Measurements from ENCODE around the gene ENTPD3. TPM values are rescaled to one million over a fixed set of nuclear protein-coding genes. Genes with fewer than 3 reads are reported as not detected.

ENTPD3 gene
- total and polyA plus RNA-seq, 4 donors: 1.5 to 6.1 (median 3.7) TPM

- Histone ChIP-seq H3K36me3 (ENCODE audit: control insufficient read depth in 4 of 4, insufficient read depth in 4 of 4, low read length in 4 of 4) (no peaks in the 10 kb centered on the region), H3K27me3 (ENCODE audit: control insufficient read depth in 3 of 3, insufficient read depth in 3 of 3, low read length in 2 of 3) (no peaks in the 10 kb centered on the region), H3K27ac (ENCODE audit: low read depth in 1 of 2, low read length in 1 of 2) (no peak overlapping the region), H3K9ac (ENCODE audit: insufficient read depth in 1 of 2, low read length in 2 of 2) (no peak overlapping the region), H3K4me1 (ENCODE audit: control insufficient read depth in 5 of 5, insufficient read depth in 5 of 5, low read length in 5 of 5) (no peaks in the 10 kb centered on the region), H3K4me3 (no peak overlapping the region), H3K9me3 (ENCODE audit: control insufficient read depth in 4 of 4, insufficient read depth in 3 of 4, low read length in 3 of 4) (peaks cover 0 to 7% (median 0%) of the 10 kb centered on the region in 4 donors)
- TF ChIP-seq, protein P1, sequence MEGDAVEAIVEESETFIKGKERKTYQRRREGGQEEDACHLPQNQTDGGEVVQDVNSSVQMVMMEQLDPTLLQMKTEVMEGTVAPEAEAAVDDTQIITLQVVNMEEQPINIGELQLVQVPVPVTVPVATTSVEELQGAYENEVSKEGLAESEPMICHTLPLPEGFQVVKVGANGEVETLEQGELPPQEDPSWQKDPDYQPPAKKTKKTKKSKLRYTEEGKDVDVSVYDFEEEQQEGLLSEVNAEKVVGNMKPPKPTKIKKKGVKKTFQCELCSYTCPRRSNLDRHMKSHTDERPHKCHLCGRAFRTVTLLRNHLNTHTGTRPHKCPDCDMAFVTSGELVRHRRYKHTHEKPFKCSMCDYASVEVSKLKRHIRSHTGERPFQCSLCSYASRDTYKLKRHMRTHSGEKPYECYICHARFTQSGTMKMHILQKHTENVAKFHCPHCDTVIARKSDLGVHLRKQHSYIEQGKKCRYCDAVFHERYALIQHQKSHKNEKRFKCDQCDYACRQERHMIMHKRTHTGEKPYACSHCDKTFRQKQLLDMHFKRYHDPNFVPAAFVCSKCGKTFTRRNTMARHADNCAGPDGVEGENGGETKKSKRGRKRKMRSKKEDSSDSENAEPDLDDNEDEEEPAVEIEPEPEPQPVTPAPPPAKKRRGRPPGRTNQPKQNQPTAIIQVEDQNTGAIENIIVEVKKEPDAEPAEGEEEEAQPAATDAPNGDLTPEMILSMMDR (IDR thresholded peaks at IDR 0.05; ENCODE audit: control extremely low read depth, extremely low read depth): no peak
- ATAC-seq (ENCODE audit: insufficient read depth, low FRiP score): no peak
- 87 to 91% methylated on average over 1 of the region's 1 CpG for WGBS, 2 donors
- no peak for DNase-seq
Measured at GRCh38 chr3:40377822-40378221, 9.2 kb upstream of the ENTPD3 start.

DNA sequence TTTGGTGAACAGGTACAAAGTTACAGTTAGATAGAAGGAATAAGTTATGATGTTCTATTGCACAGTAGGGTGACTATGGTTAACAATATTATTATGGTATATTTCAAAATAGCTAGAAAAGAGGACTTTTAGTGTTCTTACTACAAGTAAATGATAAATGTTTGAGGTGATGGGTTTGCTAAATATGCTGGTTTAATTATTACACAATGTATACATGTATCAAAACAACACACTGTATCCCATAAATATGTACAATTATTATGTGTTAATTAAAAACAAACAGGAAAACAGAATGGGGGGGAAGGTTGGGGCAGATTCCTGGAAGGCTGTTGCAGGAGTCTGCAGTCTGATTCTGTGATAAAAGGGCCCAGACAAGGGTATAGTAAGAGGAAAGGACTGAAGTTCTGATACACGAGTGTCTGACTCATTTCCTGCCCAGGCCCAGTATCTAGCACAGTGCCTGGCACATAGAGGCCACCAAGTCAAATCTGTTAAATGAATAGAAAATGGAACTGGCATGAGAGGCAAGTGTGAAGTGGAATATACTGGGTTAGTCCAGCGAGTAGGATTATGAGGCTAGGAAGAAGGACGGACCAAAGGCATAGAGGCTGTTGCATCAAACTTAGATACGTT, 7.2 kb upstream of the ENTPD3 start:
- H3K36me3 ChIP-seq (ENCODE audit: control insufficient read depth in 4 of 4, insufficient read depth in 4 of 4, low read length in 4 of 4): no peaks in the 10 kb centered on the region
- TF ChIP-seq, protein P1 (IDR thresholded peaks at IDR 0.05; ENCODE audit: control extremely low read depth, extremely low read depth): no peak
- H3K9me3 ChIP-seq (ENCODE audit: control insufficient read depth in 4 of 4, insufficient read depth in 3 of 4, low read length in 3 of 4): peaks cover 0 to 7% (median 0%) of the 10 kb centered on the region in 4 donors
- ATAC-seq (ENCODE audit: insufficient read depth, low FRiP score) (no peak), DNase-seq (no peak)
- H3K27me3 ChIP-seq (ENCODE audit: control insufficient read depth in 3 of 3, insufficient read depth in 3 of 3, low read length in 2 of 3): no peaks in the 10 kb centered on the region
- H3K4me1 ChIP-seq (ENCODE audit: control insufficient read depth in 5 of 5, insufficient read depth in 5 of 5, low read length in 5 of 5): no peaks in the 10 kb centered on the region
- H3K4me3 ChIP-seq: no peak overlapping the region
- WGBS, 2 donors: 77 to 79% methylated on average over 4 of the region's 4 CpGs
- H3K9ac ChIP-seq (ENCODE audit: insufficient read depth in 1 of 2, low read length in 2 of 2): no peak overlapping the region
- no peak overlapping the region for H3K27ac ChIP-seq (ENCODE audit: low read depth in 1 of 2, low read length in 1 of 2)

DNA sequence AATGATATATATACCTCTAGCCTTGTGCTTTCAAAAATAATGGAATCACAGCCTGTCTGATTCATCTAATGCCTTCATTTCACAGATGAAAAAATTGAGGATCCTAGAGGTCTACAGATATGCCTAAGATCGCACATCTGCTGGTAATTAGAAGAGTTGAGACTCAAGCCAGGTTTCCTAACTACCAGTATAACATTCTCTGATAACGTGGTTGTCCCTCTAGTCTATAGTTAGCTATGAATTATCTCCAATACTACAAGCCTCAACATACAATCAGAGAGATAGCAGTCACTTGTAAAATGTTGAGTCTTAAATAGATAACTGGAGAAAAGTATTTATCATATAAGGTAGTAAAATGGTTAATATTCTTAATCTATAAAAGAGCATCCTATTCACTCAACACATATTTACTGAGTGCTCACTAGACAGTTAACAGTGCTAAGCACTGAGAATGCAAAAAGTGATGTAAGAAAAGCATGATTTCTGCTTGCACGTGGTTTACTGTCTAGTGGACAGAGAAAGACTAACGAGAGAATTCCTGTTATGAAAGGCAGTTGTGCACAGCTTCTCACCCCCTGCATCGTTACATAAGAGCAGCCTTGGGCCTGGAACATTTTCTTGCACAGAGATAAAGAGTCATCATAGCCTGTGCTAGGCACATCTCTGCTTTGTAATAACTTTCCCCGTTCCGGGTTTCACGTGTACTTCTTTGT, 4.9 kb upstream of the ENTPD3 start:
- H3K4me1 ChIP-seq (ENCODE audit: control insufficient read depth in 5 of 5, insufficient read depth in 5 of 5, low read length in 5 of 5): peaks cover 0 to 2% (median 0%) of the 10 kb centered on the region in 5 donors
- no peak for ATAC-seq (ENCODE audit: insufficient read depth, low FRiP score)
- peaks cover 0 to 3% (median 0%) of the 10 kb centered on the region in 4 donors for H3K9me3 ChIP-seq (ENCODE audit: control insufficient read depth in 4 of 4, insufficient read depth in 3 of 4, low read length in 3 of 4)
- no peak overlapping the region for H3K4me3 ChIP-seq
- no peak overlapping the region for H3K9ac ChIP-seq (ENCODE audit: insufficient read depth in 1 of 2, low read length in 2 of 2)
- H3K27ac ChIP-seq (ENCODE audit: low read depth in 1 of 2, low read length in 1 of 2): no peak overlapping the region
- TF ChIP-seq, protein P1 (IDR thresholded peaks at IDR 0.05; ENCODE audit: control extremely low read depth, extremely low read depth): no peak
- DNase-seq: no peak
- 76 to 84% methylated on average over 8 of the region's 8 CpGs for WGBS, 2 donors
- H3K27me3 ChIP-seq (ENCODE audit: control insufficient read depth in 3 of 3, insufficient read depth in 3 of 3, low read length in 2 of 3): peaks cover 0 to 3% (median 0%) of the 10 kb centered on the region in 3 donors
- no peaks in the 10 kb centered on the region for H3K36me3 ChIP-seq (ENCODE audit: control insufficient read depth in 4 of 4, insufficient read depth in 4 of 4, low read length in 4 of 4)

All from lung (tissue), 12 donors.